Activated gamma-delta T cell treated with Interleukin-2 at 50 U/mL for 16 hours (primary cell): Measurements from ENCODE around the gene LRRC59.
A peak's percentile ranks its signal among the peaks of the same experiment; 100 is the strongest.
"Not testable (repeated sequence)": the region's sequence is repeated elsewhere in the genome, so short reads cannot be mapped to it uniquely, and the experiment has no call there.

ENCODE experiments used
- DNase-seq: peaks from one replicate; pipeline ENCODE4 v3.0.0-alpha.2; 2020

The LRRC59 gene

DNA sequence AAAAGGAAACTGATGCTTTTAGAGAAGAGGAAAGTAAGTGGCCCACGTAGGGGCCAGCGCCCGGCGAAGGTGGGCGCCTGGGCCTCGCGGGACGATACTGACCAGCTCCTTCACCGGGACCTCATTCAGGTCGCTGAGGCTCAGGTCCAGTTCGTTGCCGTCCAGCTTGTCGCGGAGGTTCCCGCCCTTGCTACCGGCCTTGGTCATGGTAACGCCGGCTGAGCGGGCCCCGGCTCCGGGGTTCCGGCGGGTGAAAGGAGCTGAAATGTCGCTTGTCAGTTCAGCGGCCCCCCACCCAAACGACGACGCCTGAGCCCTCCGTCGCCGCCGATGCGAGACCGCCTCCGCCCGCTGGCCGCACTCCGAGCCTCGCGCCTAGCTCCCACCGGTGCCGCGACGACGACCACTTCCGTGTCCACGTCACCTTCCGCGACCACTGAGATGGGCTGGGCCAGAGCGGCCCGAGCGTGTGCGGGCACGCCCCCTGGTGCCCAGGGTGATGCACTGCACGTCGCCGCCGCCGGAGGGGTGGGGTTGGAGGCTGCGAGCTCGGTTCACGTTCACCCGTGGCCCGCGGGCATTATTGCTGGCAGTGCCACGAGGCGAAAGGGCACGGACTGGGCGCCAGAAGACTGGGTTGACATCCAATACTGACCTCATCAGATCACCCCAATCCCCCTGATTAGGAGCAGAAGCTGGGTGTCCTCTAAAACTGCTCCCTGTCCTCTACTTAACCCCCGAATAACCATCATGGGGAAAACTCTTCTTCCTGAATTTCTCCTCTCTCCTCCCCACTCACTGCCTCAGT is at the start of gene LRRC59:
LRRC59 (minus strand) TSS at position 413 of the 808 bp plus-strand sequence; CDS start at position 207, 206 bp downstream.
- DNase-seq, result peak; percentile 94

DNA sequence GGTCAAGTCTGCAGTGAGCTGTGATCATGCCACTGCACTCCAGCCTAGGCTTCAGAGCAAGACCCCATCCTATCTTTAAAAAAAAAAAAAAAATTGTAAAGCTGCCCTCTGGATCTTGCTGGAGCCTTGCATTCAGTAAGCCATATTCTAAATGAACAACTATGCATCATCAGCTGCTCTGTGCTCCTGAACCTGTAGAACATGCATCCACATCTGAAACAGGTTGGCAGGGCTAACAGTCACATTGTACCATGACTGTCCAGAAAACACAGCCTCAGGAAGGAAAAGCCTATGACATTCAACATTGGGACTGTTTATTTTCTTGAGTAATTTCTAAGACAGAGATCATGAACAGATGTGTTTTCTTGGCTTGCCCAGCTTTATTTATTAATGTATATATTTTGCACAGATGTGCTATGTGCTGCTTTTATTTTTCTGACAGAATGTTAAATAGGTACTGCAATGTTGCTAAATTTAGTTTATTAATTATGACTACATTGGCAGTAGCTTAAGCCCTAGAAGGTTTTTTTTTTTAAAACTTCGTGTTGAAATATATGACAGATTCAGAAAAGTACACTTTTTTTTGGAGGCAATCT is 48.5 kb upstream of the LRRC59 start:
- no peak for DNase-seq

DNA sequence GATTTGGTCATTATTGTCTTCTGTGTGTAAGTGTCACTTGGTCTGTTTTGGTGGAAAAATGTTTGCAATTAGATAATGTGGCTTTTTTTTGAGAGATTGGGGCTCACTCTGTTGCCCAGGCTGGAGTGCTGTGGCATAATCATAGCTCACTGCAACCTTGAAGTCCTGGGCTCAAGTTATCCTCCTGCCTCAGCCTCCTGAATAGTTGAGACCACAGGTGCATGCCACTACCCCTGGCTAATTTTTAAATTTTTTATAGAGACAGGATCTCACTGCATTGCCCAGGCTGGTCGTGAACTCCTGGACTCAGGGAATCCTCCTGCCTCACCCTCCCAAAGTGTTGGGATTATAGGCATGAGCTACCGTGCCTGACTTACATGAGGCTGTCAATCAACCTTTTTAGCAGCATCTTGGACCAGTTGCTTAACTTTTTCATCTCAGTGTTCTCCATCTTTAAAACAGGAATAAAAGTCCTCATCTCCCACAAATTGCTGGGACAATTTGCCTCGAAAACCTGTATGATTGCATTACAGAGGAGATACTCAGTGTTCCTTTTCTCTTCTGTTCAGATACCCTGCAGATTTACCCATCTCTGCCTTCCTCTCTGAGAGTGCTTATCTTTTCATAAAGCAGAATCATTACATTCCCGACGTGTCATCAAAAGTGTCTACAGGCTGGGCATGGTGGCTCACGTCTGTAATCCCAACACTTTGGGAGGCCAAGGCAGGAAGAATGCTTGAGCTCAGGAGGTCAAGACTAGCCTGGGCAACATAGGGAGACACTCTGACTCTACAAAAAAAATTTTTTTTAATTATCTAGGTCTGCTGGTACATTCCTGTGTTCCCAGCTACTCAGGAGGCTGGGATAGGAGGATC is 47.8 kb upstream of the LRRC59 start:
- DNase-seq, result no peak

GRCh38 chr17:50443505-50443974 is 46.2 kb upstream of the LRRC59 start:
- DNase-seq, result no peak

GRCh38 chr17:50440838-50441829 is 43.8 kb upstream of the LRRC59 start:
- DNase-seq, result no peak

- DNase-seq, result no peak
These were observed 43.0 kb upstream of the LRRC59 start for GRCh38 chr17:50440172-50440837.

DNA sequence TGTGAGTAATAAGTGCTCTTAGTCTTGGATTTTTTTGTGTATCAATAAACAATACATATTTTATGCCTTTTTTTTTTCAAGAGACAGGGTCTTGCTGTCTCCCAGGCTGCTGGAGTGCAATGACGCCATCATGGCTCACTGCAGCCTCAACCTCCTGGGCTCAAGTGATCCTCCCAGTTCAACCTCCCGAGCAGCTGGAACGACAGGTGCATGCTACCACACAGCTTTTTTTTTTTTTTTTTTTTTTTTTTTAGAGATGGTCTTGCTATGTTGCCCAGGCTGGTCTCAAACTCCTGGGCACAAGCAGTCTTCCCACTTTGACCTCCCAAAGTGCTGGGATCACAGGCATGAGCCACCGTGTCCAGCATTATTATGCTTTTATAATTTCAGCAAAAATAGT is 41.7 kb upstream of the LRRC59 start:
- DNase-seq, result no peak

DNA sequence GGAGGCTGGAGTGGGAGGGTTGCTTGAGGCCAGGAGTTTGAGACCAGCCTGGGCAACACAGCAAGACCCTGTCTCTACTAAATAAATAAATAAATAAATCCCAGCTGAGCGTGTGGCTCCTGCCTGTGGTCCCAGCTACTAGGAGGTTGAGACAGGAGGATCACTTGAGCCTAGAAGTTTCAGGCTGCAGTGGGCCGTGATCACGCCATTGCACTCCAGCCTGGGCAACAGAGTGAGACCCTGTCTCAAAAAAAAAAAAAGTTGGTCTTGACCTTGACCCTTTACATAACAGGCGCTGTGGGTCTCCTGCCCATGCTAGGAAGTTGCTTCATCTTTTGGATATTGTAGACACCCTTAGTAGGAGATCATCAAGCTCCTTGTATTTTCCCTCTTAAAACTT is 40.1 kb upstream of the LRRC59 start:
- DNase-seq, result no peak

DNA sequence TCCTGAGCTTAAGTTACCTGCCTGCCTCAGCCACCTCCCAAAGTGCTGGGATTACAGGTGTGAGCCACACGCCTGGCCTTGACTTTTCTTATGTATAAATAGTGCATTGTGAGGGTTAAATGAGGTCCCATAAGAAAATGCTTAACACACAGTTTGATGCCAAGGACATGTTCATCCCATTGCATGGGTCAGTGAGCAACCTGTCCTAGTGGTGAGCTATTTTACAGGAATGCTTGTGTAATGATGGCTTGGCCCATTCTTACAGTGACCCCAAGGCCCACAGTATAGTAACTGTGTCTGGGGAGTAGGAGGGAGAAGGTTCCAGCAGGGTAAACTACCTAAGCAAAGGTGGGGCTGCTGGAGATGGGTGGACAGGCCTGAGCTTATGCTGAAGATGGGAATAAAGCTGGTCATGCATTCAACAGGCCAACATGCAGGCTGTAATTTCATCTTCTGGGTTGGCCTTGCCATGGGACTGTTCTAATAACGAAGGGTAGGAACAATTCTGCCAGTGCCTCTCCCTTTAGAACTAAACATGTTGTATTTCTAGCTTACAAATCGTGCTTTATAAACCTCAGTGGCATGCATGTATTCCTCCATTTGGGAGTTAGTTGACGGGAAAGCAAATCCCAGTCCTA is 34.9 kb upstream of the LRRC59 start:
- no peak for DNase-seq

- DNase-seq, result no peak
These were observed 33.7 kb upstream of the LRRC59 start for GRCh38 chr17:50430821-50431618.

DNA sequence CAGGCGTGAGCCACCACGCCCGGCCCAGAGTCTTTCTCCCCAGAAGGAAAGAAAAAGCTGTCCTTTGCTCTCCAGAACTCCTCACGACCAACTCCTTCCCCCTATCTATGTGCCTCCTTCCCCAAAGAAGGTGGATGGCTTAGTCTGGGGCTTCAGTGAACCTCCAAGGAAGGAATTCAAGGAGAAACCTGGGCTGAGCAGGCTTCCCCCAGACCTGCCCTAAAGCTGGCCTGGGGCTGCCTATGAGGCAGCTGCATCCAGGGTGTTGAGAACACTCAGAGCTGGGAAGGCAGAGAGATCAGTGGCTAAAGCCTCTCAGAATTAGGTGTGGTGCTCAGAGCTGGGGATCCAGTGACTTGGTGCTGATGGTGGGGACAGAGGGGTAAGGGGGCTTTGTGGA is 32.5 kb upstream of the LRRC59 start:
- DNase-seq, result no peak

DNA sequence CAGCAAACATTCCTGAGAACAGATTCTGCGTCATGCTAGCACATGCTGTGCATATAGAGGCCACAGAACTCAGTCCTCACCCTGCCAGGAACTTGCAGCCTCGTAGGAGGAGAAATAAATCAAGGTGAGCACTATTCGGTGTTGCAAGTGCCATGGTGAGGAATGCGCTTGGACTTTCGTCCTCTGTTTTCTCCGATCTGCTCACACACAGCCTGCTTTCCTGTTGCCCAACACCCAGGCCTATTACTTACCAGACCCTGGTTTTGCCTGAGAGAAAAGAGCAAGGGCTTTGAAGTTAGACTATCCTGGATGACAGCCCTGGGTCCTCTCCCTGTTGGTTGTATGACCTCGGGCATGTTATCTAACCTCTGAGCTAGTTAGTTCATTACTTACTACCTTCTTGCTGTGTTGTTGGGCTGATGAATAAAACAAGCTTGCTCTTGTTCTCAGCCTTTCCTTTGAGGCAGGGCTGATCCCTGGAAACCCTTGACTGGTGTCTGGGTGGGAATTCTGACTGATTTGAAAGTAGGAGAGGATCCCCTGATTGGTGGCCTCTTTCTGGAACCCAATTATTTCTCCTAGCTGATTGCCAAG is 31.6 kb upstream of the LRRC59 start:
- DNase-seq, result no peak

GRCh38 chr17:50428126-50428525 is 30.8 kb upstream of the LRRC59 start:
- DNase-seq, result not testable (repeated sequence)

DNA sequence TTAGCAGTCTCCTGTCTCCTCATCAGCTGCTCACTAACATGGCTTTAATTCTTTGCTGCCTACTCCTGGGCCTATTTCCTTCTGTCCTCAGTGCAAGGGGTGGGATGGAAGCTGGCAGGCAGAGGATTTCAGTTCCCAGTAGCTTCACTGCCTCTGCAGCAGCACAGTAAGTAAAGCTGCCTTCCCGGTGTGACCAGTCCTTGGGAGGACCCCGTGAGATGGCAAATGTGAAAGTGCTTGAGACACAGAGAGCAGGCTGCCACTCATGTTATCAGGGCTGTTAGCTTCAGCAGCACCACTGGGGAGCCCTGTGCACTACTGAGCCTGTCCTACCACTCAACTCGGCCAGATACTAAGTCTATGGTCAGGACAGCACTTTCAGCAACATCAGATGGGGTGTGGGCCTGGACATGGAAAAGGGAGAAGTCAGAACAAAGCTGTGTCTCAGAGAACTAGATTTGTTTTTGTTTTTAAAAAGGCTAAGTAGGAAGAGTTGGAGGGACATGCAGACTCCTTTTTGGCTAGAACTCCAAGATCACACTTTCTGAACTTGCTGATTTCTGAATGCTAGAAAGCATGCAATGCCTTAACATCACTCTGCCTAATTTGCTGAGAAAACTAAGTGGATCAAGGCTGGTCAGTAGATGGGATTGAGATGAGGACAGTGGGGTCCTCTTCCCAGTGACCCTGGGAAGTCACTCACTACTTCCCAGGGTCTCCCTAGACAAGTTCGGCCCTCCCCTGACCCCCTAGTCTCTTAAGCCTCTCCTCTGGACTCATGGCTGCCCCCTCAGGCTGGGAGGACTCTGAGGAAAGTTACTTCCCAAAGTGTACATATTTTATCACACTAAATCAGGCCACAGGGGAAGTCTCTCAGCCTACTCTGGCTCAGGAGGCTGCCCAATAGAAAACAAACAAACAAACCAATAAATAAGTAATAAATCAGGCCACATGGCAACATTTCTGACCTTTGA is 29.8 kb upstream of the LRRC59 start:
- DNase-seq, result peak; percentile 5

GRCh38 chr17:50426472-50426782 is 29.1 kb upstream of the LRRC59 start:
- DNase-seq, result no peak

DNA sequence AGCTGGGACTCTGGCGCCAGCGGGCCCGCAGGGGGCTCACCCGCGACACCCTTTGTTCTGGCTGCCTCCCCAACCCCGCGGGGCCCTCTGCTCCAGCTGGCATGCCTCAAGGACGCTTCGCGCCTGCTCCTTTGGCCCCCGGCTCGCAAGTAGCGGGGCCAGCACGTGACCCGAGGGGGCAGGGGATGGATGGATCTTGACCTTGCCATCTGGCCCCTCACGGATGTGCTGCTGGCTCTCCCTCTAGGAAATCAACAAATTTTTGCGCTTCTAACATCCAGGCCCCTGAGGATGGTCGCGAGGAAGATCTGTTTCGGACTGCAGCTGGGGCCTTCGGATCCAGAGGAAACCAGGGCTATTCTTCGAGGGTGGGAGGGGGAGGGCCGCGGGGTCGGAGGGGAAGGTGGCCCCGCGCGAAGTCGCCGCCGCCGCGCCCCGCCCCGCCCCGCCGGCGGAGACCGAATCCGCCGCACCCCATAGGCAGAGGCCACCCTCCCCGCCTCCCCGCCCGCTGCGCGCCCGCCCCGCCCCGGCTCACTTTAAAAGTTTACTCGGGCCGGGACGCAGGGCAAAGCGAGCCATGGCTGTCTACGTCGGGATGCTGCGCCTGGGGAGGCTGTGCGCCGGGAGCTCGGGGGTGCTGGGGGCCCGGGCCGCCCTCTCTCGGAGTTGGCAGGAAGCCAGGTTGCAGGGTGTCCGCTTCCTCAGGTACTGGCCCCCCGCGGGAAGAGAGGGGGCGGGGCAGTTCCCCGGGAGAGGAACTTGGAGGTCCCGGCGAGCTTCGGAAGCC is 28.6 kb upstream of the LRRC59 start, which contains the start of gene ACSF2:
ACSF2 (plus strand) TSS at position 537 of the 790 bp plus-strand sequence; CDS start at position 581, 44 bp downstream.
- DNase-seq, result peak; percentile 57

DNA sequence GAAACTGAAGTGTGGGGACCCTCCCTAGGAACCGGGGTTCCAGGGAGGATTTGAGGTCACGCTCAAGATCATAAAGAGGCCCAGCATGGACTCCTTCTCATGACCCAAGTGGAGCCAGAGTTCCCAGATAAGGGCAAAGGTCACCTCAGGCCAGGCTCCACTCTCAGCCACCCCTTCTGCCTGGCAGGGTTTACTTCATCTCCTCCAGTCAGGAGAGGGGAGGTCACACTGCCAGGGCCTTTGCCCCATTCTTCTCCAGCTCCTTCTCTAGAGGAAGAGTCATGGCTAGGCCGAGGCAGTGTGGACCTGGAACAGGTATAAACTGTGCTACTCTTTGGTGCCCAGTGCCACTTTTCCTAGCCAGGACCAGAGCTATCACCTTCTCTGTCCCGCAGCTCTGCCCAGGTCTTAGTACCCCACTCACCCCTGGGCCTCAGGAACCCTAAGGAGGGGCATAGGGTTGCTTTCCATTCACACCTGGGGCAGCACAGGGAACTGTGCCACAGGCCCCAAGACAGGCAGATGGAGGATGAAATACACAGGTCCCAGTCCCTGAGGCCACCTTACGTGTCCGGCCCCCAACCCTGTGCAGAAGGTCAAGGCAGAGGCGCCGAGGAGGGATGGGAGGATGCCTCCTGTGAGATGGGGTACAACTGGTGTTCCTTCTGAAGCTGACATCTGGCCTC is 27.8 kb upstream of the LRRC59 start:
- no peak for DNase-seq
